K562 (cell line): ENCODE measurements around the gene NEIL1.

Experiments used
- CTCF ChIP-seq, 3 experiments: IDR thresholded peaks in 2 of 3; conservative IDR thresholded peaks in 1 of 3; 2 replicates each; pipeline ENCODE4 v1.5.1; 2011 to 2012; ENCODE audit warnings: low read length in 3 of 3, mild to moderate bottlenecking in 3 of 3, control low read depth in 2 of 3, improper control_type of control experiment in 1 of 3, inconsistent platforms in 1 of 3, low read depth in 1 of 3, mixed read lengths in 1 of 3, moderate library complexity in 1 of 3; ENCODE audit not compliant: insufficient read depth in 2 of 3
- PURB ChIP-seq: sonication (generic); formaldehyde crosslinking; IDR thresholded peaks from 2 replicates; pipeline ENCODE4 v1.9.0; 2021; ENCODE audit warnings: low read depth, mild to moderate bottlenecking, missing genetic modification reagents
- SIN3A ChIP-seq, 2 experiments: fragments of 150-350 bp in 1 of 2; IDR thresholded peaks; 2 replicates each; pipeline ENCODE4 v1.6.1; 2011 to 2016; ENCODE audit warnings: borderline replicate concordance in 2 of 2, low read depth in 2 of 2, low read length in 2 of 2, mild to moderate bottlenecking in 2 of 2, moderate library complexity in 2 of 2; ENCODE audit not compliant: control insufficient read depth in 1 of 2
- TCF7L2 ChIP-seq: fragments of 150-350 bp; IDR thresholded peaks from 2 replicates; pipeline ENCODE4 v1.6.1; 2016; ENCODE audit warnings: low read depth, mild to moderate bottlenecking, low read length, moderate library complexity
- ZNF140 ChIP-seq: fragments of 250-450 bp; sonication (Bioruptor Pico); IDR thresholded peaks from 2 replicates; pipeline ENCODE4 v1.8.0; 2021; ENCODE audit warnings: moderate library complexity, mild to moderate bottlenecking, inconsistent platforms

GRCh38 chr15:75325922-75326321 is 20.9 kb upstream of the NEIL1 start:
- TF ChIP-seq PURB (CRISPR knock-in tag) (no peak), ZNF140 (CRISPR knock-in tag) (no peak), CTCF (IDR thresholded peaks at IDR 0.05 in 2 of 3, conservative IDR thresholded peaks at IDR 0.05 in 1 of 3; ENCODE audit: insufficient read depth in 2 of 3, low read depth in 1 of 3, low read length in 3 of 3) (no peak), TCF7L2 (no peak), SIN3A (IDR thresholded peaks at IDR 0.05; ENCODE audit: borderline replicate concordance in 2 of 2, control insufficient read depth in 1 of 2, low read depth in 2 of 2, low read length in 2 of 2) (no peak)
